Ascending aorta (tissue), 2 donors: Measurements from ENCODE around the gene PDZD11. TPM values are rescaled to one million over a fixed set of nuclear protein-coding genes. Genes with fewer than 3 reads are reported as not detected.
A peak's percentile ranks its signal among the peaks of the same experiment; 100 is the strongest.
"Not testable (repeated sequence)": the region's sequence is repeated elsewhere in the genome, so short reads cannot be mapped to it uniquely, and the experiment has no call there.

Source experiments
- DNase-seq, 2 donors: peaks; one replicate each; pipeline ENCODE4 v3.0.0-alpha.2; 2019; ENCODE audit warnings: low spot score in 2 of 2
- H3K27ac ChIP-seq, 2 donors: fragments of 200-600 bp; sonication (generic); one replicate each; pipeline ENCODE4 v1.5.1; 2016 to 2017; ENCODE audit warnings: mild to moderate bottlenecking in 1 of 2
- H3K27me3 ChIP-seq: fragments of 200-600 bp; sonication (generic); one replicate; pipeline ENCODE4 v1.5.1; 2017
- H3K36me3 ChIP-seq, 2 donors: fragments of 200-600 bp; sonication (generic); one replicate each; pipeline ENCODE4 v1.5.1; 2016
- H3K4me1 ChIP-seq, 2 donors: fragments of 200-600 bp; sonication (generic); one replicate each; pipeline ENCODE4 v1.5.1; 2016 to 2017; ENCODE audit warnings: mild to moderate bottlenecking in 1 of 2
- H3K4me3 ChIP-seq, 2 donors: fragments of 200-600 bp; sonication (generic); one replicate each; pipeline ENCODE4 v1.5.1; 2016 to 2017; ENCODE audit warnings: mild to moderate bottlenecking in 1 of 2
- H3K9me3 ChIP-seq, 2 donors: fragments of 200-600 bp; sonication (generic); one replicate each; pipeline ENCODE4 v1.5.1; 2016
- intact Hi-C: fragments of 100-400 bp; cut with DNase I; formaldehyde crosslinking; loops from one replicate; pipeline ENCODE4 v1.15.1; 2023
- total RNA-seq: library from RNA; depleted of rRNA; stranded (reverse); fragments of >200 nt; gene quantifications from one replicate; pipeline ENCODE4 v1.1.0, GENCODE V29; 2016
- TF ChIP-seq, protein P1 (sequence below), 3 experiments: fragments of 200-600 bp in 2 of 3; fragments of 450-650 bp in 1 of 3; sonication (generic) in 2 of 3; IDR thresholded peaks; one replicate each; pipeline ENCODE4 v1.5.1; 2016 to 2019; ENCODE audit warnings: antibody characterized with exemption in 3 of 3, mild to moderate bottlenecking in 1 of 3, moderate library complexity in 1 of 3

The PDZD11 gene
- total RNA-seq, 1 donor from 2014 or later: 17.8 TPM

GRCh38 chrX:70292788-70293187 is 3.1 kb upstream of the PDZD11 start:
- Histone ChIP-seq H3K4me3 (no peak overlapping the region), H3K27ac (no peak overlapping the region), H3K27me3 (no peaks in the 10 kb centered on the region), H3K9me3 (no peaks in the 10 kb centered on the region), H3K4me1 (peaks cover 4 to 5% of the 10 kb centered on the region in 2 donors), H3K36me3 (no peaks in the 10 kb centered on the region)
- TF ChIP-seq, protein P1, sequence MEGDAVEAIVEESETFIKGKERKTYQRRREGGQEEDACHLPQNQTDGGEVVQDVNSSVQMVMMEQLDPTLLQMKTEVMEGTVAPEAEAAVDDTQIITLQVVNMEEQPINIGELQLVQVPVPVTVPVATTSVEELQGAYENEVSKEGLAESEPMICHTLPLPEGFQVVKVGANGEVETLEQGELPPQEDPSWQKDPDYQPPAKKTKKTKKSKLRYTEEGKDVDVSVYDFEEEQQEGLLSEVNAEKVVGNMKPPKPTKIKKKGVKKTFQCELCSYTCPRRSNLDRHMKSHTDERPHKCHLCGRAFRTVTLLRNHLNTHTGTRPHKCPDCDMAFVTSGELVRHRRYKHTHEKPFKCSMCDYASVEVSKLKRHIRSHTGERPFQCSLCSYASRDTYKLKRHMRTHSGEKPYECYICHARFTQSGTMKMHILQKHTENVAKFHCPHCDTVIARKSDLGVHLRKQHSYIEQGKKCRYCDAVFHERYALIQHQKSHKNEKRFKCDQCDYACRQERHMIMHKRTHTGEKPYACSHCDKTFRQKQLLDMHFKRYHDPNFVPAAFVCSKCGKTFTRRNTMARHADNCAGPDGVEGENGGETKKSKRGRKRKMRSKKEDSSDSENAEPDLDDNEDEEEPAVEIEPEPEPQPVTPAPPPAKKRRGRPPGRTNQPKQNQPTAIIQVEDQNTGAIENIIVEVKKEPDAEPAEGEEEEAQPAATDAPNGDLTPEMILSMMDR (IDR thresholded peaks at IDR 0.05): no peak
- DNase-seq: no peak
- intact Hi-C loops: loop anchor here (10.0 kb wide), 1 partner anchor 158 kb away; the partner anchor contains the start of gene IGBP1

- Histone ChIP-seq H3K4me3 (peak overlapping the region; percentile 51 to 68), H3K36me3 (no peaks in the 10 kb centered on the region), H3K27ac (peak overlapping the region; percentile 66 to 77), H3K9me3 (no peaks in the 10 kb centered on the region), H3K27me3 (no peaks in the 10 kb centered on the region), H3K4me1 (peaks cover 4 to 5% of the 10 kb centered on the region in 2 donors)
- TF ChIP-seq, protein P1 (IDR thresholded peaks at IDR 0.05): no peak
- intact Hi-C loops: loop anchor here (5.0 kb wide), 1 partner anchor 143 kb away; no protein-coding TSS in a partner anchor
- DNase-seq: no peak
These were observed 447 bp downstream of the PDZD11 start for GRCh38 chrX:70289168-70289792.

GRCh38 chrX:70281951-70282350 is 7.8 kb downstream of the PDZD11 start, which contains the start of gene RAB41:
TSS of gene RAB41 (plus strand) at chrX:70282172. CDS start at chrX:70282218, 46 bp downstream.
- Histone ChIP-seq H3K27ac (no peak within 1 kb of the TSS), H3K9me3 (no peaks in the 10 kb centered on the region), H3K4me1 (no peaks in the 10 kb centered on the region), H3K4me3 (no peak within 1 kb of the TSS), H3K36me3 (no peaks in the 10 kb centered on the region), H3K27me3 (no peaks in the 10 kb centered on the region)
- no peak for DNase-seq
- TF ChIP-seq, protein P1 (IDR thresholded peaks at IDR 0.05): no peak
- intact Hi-C loops: no loop called here

- intact Hi-C loops: no loop called here
- Histone ChIP-seq H3K36me3 (no peaks in the 10 kb centered on the region), H3K4me3 (no peak overlapping the region), H3K4me1 (no peaks in the 10 kb centered on the region), H3K27me3 (no peaks in the 10 kb centered on the region), H3K27ac (no peak overlapping the region), H3K9me3 (no peaks in the 10 kb centered on the region)
- no peak for DNase-seq
- TF ChIP-seq, protein P1 (IDR thresholded peaks at IDR 0.05): no peak
These were observed 9.2 kb downstream of the PDZD11 start for GRCh38 chrX:70280573-70280972.

DNA sequence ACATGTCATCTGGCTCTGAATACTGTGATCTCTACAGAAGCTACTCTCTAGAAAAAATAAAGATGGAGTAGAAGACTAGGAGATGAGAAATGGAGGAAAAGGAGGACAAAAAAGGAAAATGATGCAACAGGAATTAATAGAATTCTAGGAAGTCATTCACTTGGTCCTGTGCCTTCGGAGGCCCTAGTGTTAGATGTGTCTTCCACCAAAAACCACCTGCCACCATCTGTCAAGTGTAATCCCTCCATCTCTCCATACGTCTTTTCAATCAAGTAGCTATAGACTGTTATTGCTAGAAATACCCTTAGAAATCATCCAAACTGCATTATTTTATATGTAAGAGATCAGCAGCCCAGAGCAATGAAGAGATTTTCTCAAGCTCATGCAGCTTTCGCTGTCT is 10.6 kb downstream of the PDZD11 start:
- Histone ChIP-seq H3K4me3 (no peak overlapping the region), H3K36me3 (no peaks in the 10 kb centered on the region), H3K4me1 (no peaks in the 10 kb centered on the region), H3K27ac (no peak overlapping the region), H3K27me3 (no peaks in the 10 kb centered on the region), H3K9me3 (no peaks in the 10 kb centered on the region)
- no peak for DNase-seq
- intact Hi-C loops: no loop called here
- TF ChIP-seq, protein P1 (IDR thresholded peaks at IDR 0.05): no peak

GRCh38 chrX:70274029-70274428 is 15.7 kb downstream of the PDZD11 start:
- H3K27ac ChIP-seq, H3K4me3 ChIP-seq, H3K9me3 ChIP-seq, intact Hi-C loops, H3K27me3 ChIP-seq, H3K36me3 ChIP-seq, DNase-seq, H3K4me1 ChIP-seq: not testable (repeated sequence)
